ENCODE measurements around the gene TBATA. TPM values are rescaled to one million over a fixed set of nuclear protein-coding genes. Genes with fewer than 3 reads are reported as not detected.

The TBATA gene
- polyA plus RNA-seq, 1 of the 3 experiments (the other 2 are of a cell fraction): not detected

DNA sequence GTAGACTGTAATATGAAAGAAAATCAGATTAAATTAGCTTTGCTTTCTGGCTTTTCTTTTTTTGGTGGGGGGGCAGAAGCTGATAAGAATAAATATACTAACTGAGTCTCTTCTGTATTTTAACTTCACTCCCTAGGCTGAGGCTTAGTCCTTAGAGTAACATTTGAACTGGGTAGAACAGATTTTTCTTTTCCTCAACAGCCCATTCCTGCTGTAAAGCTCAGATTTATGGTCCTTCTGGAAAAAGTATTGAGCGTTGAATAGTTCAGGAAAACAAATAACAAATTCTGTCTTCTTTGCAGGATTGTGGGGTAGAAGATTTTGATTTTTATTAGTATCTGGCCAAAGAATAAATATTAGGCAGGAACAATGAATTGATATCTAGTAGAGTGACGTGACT, 48.4 kb upstream of the TBATA start:
- Histone ChIP-seq H3K4me2 (peak overlapping the region; percentile 31; the same call in 1 of the 2 replicates), H3F3A (replicated peaks; ENCODE audit: insufficient read depth) (peaks cover 58% of the 10 kb centered on the region), H3K79me2 (ENCODE audit: insufficient read depth) (peaks cover 79% of the 10 kb centered on the region), H2AFZ (ENCODE audit: low read depth) (no peak overlapping the region), H3K9ac (peak overlapping the region; percentile 67; the same call in 1 of the 2 replicates), H3K9me2 (no peaks in the 10 kb centered on the region), H3K27me3 (ENCODE audit: insufficient read depth) (no peaks in the 10 kb centered on the region), H3K9me3 (no peaks in the 10 kb centered on the region), H3K36me3 (replicated peaks in 1 of 2; ENCODE audit: control insufficient read depth in 1 of 2, insufficient read depth in 2 of 2, low read length in 1 of 2) (peaks cover 23 to 28% of the 10 kb centered on the region in 2 experiments), H4K20me1 (ENCODE audit: insufficient read depth) (no peaks in the 10 kb centered on the region), H3K4me1 (ENCODE audit: control insufficient read depth in 1 of 2, insufficient read depth in 2 of 2, low read depth in 1 of 2, low read length in 1 of 2) (peaks cover 24 to 54% of the 10 kb centered on the region in 2 experiments), H3K4me3 (ENCODE audit: low read depth in 2 of 2, low read length in 1 of 2) (0 out of 4 replicates have a peak overlapping the region, but pooled peaks of 1 of the 2 experiments have one; percentile 9), H3K27ac (ENCODE audit: low read depth in 2 of 2, low read length in 1 of 2) (peak overlapping the region; percentile 65 to 99; a peak in 3 of 4 replicates)
- ChIA-PET POLR2A (no interaction called here), CTCF (interaction anchor here (1.1 to 1.6 kb wide), 2 partner anchors 10 to 17 kb away, joined by 4 to 5 read pairs; partner anchors contain the start of gene SGPL1)
- DNase-seq: no peak
- TF ChIP-seq POLR2AphosphoS5 (IDR thresholded peaks at IDR 0.05; ENCODE audit: low read depth, low read length): no peak
- 0 out of 2 replicates have a peak, but pooled peaks have one; percentile 9 for TF ChIP-seq FOXM1 (IDR thresholded peaks at IDR 0.05; ENCODE audit: low read depth)
- 86% methylated on average over 2 of the region's 2 CpGs for WGBS (ENCODE audit: low lambda C conversion rate)

DNA sequence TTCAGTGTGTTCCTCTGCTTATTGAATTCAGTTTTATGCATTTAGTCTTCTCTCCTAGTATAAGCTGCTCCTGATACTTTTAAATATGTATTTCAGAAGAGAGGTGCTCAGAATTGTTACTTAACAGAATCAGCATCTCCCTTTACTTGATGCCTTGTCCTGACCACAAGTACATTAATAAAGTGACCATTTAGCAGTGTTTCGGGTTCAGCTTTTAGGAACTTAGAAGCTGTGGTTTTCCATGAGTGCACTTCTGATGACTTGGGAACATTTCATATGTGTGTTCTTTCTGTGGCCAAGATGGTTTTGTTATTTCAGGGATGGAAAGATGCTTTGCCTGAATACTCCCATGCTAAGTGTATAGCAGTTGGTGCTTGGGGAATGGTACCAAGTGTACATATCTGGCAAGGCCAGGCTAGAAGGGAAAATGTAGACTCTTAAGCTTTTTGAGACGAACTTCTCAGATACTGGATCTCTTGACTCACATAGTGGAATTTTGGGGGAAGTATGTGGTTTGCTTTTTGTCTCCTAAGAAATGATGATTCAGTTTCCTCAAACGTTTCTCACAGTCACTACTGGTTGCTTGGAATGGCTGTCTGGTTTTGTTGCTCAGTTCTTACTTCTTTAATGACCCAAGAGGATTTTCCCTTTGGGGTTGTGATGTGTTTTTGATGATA, 47.8 kb upstream of the TBATA start:
- ChIA-PET POLR2A (no interaction called here), CTCF (interaction anchor here (0.8 to 1.6 kb wide), 3 partner anchors 10 to 41 kb away, joined by 4 to 5 read pairs (median 4); partner anchors contain the start of gene SGPL1)
- no peaks in the 10 kb centered on the region for H3K27me3 ChIP-seq (ENCODE audit: insufficient read depth)
- peaks cover 52% of the 10 kb centered on the region for H3F3A ChIP-seq (replicated peaks; ENCODE audit: insufficient read depth)
- peak overlapping the region; percentile 67 for H3K9ac ChIP-seq
- WGBS (ENCODE audit: low lambda C conversion rate): 22% methylated on average over 3 of the region's 3 CpGs
- H3K36me3 ChIP-seq (replicated peaks in 1 of 2; ENCODE audit: control insufficient read depth in 1 of 2, insufficient read depth in 2 of 2, low read length in 1 of 2): peaks cover 27 to 29% of the 10 kb centered on the region in 2 experiments
- H2AFZ ChIP-seq (ENCODE audit: low read depth): no peak overlapping the region
- no peak for DNase-seq
- 0 out of 4 replicates have a peak overlapping the region, but pooled peaks of 1 of the 2 experiments have one; percentile 9 for H3K4me3 ChIP-seq (ENCODE audit: low read depth in 2 of 2, low read length in 1 of 2)
- peaks cover 24 to 54% of the 10 kb centered on the region in 2 experiments for H3K4me1 ChIP-seq (ENCODE audit: control insufficient read depth in 1 of 2, insufficient read depth in 2 of 2, low read depth in 1 of 2, low read length in 1 of 2)
- peaks cover 79% of the 10 kb centered on the region for H3K79me2 ChIP-seq (ENCODE audit: insufficient read depth)
- peak overlapping the region; percentile 65 to 99 for H3K27ac ChIP-seq (ENCODE audit: low read depth in 2 of 2, low read length in 1 of 2)
- H3K4me2 ChIP-seq: peak overlapping the region; percentile 31; the same call in 1 of the 2 replicates
- H3K9me2 ChIP-seq: no peaks in the 10 kb centered on the region
- no peaks in the 10 kb centered on the region for H4K20me1 ChIP-seq (ENCODE audit: insufficient read depth)
- no peaks in the 10 kb centered on the region for H3K9me3 ChIP-seq
- TF ChIP-seq TEAD4 (IDR thresholded peaks at IDR 0.05; ENCODE audit: borderline replicate concordance, insufficient read depth) (0 out of 2 replicates have a peak, but pooled peaks have one; percentile 32), RAD21 (IDR thresholded peaks at IDR 0.05; ENCODE audit: low read length) (no peak), JUND (IDR thresholded peaks at IDR 0.05) (peak; percentile 61), GABPA (IDR thresholded peaks at IDR 0.05; ENCODE audit: low read depth) (no peak), MXI1 (IDR thresholded peaks at IDR 0.05; ENCODE audit: low read depth, low read length) (no peak), CHD2 (IDR thresholded peaks at IDR 0.05; ENCODE audit: low read length, partially characterized antibody) (no peak), NFIC (IDR thresholded peaks at IDR 0.05; ENCODE audit: borderline replicate concordance) (peak; percentile 35; the same call in 1 of the 2 replicates), NRF1 (IDR thresholded peaks at IDR 0.05; ENCODE audit: low read depth, low read length) (no peak), SMC3 (IDR thresholded peaks at IDR 0.05; ENCODE audit: low read depth, low read length) (no peak), RCOR1 (IDR thresholded peaks at IDR 0.05; ENCODE audit: low read length) (no peak), EP300 (IDR thresholded peaks at IDR 0.05; ENCODE audit: borderline replicate concordance in 1 of 2, low read depth in 1 of 2, low read length in 1 of 2) (peak in 1 of 2 experiments; percentile 69; a peak in 1 of 4 replicates), GATA2 (CRISPR knock-in tag; IDR thresholded peaks at IDR 0.05) (no peak), RFX5 (IDR thresholded peaks at IDR 0.05; ENCODE audit: low read length) (no peak), FOXJ3 (CRISPR knock-in tag; IDR thresholded peaks at IDR 0.05) (no peak), TCF12 (IDR thresholded peaks at IDR 0.05) (peak; percentile 66; the same call in 1 of the 2 replicates), POLR2AphosphoS5 (IDR thresholded peaks at IDR 0.05; ENCODE audit: low read depth, low read length) (peak; percentile 37; the same call in 1 of the 2 replicates)
- TF ChIP-seq, protein P1, sequence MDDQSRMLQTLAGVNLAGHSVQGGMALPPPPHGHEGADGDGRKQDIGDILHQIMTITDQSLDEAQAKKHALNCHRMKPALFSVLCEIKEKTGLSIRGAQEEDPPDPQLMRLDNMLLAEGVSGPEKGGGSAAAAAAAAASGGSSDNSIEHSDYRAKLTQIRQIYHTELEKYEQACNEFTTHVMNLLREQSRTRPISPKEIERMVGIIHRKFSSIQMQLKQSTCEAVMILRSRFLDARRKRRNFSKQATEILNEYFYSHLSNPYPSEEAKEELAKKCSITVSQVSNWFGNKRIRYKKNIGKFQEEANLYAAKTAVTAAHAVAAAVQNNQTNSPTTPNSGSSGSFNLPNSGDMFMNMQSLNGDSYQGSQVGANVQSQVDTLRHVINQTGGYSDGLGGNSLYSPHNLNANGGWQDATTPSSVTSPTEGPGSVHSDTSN (IDR thresholded peaks at IDR 0.05): peak; percentile 30; the same call in 1 of the 2 replicates
- TF ChIP-seq, protein P2, sequence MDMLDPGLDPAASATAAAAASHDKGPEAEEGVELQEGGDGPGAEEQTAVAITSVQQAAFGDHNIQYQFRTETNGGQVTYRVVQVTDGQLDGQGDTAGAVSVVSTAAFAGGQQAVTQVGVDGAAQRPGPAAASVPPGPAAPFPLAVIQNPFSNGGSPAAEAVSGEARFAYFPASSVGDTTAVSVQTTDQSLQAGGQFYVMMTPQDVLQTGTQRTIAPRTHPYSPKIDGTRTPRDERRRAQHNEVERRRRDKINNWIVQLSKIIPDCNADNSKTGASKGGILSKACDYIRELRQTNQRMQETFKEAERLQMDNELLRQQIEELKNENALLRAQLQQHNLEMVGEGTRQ (IDR thresholded peaks at IDR 0.05; ENCODE audit: borderline replicate concordance, low read depth, low read length): no peak
- TF ChIP-seq, protein P3, sequence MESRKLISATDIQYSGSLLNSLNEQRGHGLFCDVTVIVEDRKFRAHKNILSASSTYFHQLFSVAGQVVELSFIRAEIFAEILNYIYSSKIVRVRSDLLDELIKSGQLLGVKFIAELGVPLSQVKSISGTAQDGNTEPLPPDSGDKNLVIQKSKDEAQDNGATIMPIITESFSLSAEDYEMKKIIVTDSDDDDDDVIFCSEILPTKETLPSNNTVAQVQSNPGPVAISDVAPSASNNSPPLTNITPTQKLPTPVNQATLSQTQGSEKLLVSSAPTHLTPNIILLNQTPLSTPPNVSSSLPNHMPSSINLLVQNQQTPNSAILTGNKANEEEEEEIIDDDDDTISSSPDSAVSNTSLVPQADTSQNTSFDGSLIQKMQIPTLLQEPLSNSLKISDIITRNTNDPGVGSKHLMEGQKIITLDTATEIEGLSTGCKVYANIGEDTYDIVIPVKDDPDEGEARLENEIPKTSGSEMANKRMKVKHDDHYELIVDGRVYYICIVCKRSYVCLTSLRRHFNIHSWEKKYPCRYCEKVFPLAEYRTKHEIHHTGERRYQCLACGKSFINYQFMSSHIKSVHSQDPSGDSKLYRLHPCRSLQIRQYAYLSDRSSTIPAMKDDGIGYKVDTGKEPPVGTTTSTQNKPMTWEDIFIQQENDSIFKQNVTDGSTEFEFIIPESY (IDR thresholded peaks at IDR 0.05; ENCODE audit: borderline replicate concordance, low read depth): no peak
